A673 (cell line): ENCODE measurements around the gene SLC9A8. TPM values are rescaled to one million over a fixed set of nuclear protein-coding genes. Genes with fewer than 3 reads are reported as not detected.

Experiments used
- BruUV-seq: library from RNA; stranded (reverse); fragments of 400-500 nt; replicated peaks from 2 replicates; lab custom pipeline; 2021; lab: Mats Ljungman, UMichigan
- CTCF ChIA-PET: fragments of 300-600 bp; sonication (Branson Sonifier 250); formaldehyde crosslinking; loops from one replicate; lab custom pipeline; 2022; ENCODE audit warnings: antibody characterized with exemption; lab: Charles Lee
- POLR2A ChIA-PET: fragments of 300-600 bp; sonication (Branson Sonifier 250); formaldehyde crosslinking; loops from one replicate; lab custom pipeline; 2022; ENCODE audit warnings: antibody characterized with exemption; ENCODE audit not compliant: low non-redundant PET; lab: Charles Lee
- DNase-seq: peaks from one replicate; pipeline ENCODE4 v3.0.0-alpha.2; 2015; ENCODE audit warnings: low spot score
- H3K27ac ChIP-seq: fragments of 200-600 bp; sonication (generic); 2 replicates; pipeline ENCODE4 v1.5.1; 2016; ENCODE audit warnings: mixed run types, low read depth, mild to moderate bottlenecking, mixed read lengths, antibody characterized with exemption, low read length; ENCODE audit not compliant: poor library complexity, severe bottlenecking
- H3K27me3 ChIP-seq: fragments of 200-600 bp; sonication (generic); replicated peaks from 2 replicates; pipeline ENCODE4 v1.6.1; 2017; ENCODE audit warnings: mixed run types, low read depth, mild to moderate bottlenecking, mixed read lengths, antibody characterized with exemption, low read length; ENCODE audit not compliant: insufficient read depth, poor library complexity
- H3K36me3 ChIP-seq: fragments of 200-600 bp; sonication (generic); 2 replicates; pipeline ENCODE4 v1.6.1; 2016; ENCODE audit warnings: mixed run types, mild to moderate bottlenecking, mixed read lengths, antibody characterized with exemption, low read length; ENCODE audit not compliant: insufficient read depth, poor library complexity, severe bottlenecking
- H3K4me1 ChIP-seq: fragments of 200-600 bp; sonication (generic); 2 replicates; pipeline ENCODE4 v1.6.1; 2017; ENCODE audit warnings: mixed run types, mild to moderate bottlenecking, mixed read lengths, antibody characterized with exemption, low read length; ENCODE audit not compliant: insufficient read depth, poor library complexity, severe bottlenecking
- H3K4me3 ChIP-seq: fragments of 200-600 bp; sonication (generic); 2 replicates; pipeline ENCODE4 v1.5.1; 2016; ENCODE audit warnings: low read depth, mixed run types, mild to moderate bottlenecking, mixed read lengths, low read length; ENCODE audit not compliant: poor library complexity, severe bottlenecking
- H3K9me3 ChIP-seq: fragments of 200-600 bp; sonication (generic); 2 replicates; pipeline ENCODE4 v1.6.1; 2016; ENCODE audit warnings: mixed run types, low read depth, mild to moderate bottlenecking, mixed read lengths, antibody characterized with exemption, low read length; ENCODE audit not compliant: poor library complexity, severe bottlenecking
- EZH2 ChIP-seq: fragments of 200-600 bp; sonication (generic); IDR thresholded peaks from 2 replicates; pipeline ENCODE4 v1.6.1; 2017; ENCODE audit warnings: borderline replicate concordance, low read depth, mild to moderate bottlenecking, mixed read lengths, antibody characterized with exemption, low read length; ENCODE audit not compliant: poor library complexity, severe bottlenecking
- intact Hi-C: fragments of 100-400 bp; cut with micrococcal nuclease; formaldehyde crosslinking; loops from one replicate; pipeline ENCODE4 v1.10.0; 2022; ENCODE audit not compliant: unreplicated experiment
- total RNA-seq: library from RNA; stranded (reverse); gene quantifications from 2 replicates; pipeline ENCODE4 v1.2.3, GENCODE V29; 2021
- TF ChIP-seq, protein P1 (sequence below): fragments of 300-800, 200-600 bp; sonication (generic); conservative IDR thresholded peaks from 2 replicates; pipeline ENCODE4 v1.5.1; 2017; ENCODE audit warnings: low read depth, mild to moderate bottlenecking, antibody characterized with exemption, low read length, moderate library complexity, mixed read lengths

The SLC9A8 gene
- total RNA-seq, 1 experiment from 2014 or later, result 9.8 TPM

DNA sequence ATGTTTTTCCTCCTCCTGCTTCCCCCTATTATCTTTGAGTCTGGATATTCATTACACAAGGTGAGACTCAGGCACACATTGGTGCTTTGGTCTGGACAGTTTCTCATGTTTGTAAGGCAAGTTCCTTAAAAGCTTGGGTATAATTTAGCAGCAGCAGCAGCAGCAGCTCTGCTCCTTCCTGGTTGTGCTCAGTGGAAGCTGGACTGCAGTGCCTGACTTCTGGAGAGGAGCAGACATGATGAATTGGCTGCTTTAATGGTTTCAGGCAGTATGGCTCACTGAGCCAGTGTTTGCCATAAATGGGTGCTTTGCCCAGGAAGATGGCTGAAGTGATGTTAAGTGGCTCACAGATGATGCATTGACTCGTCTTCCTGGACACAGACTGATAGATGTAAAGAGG lies 32.4 kb downstream of the SLC9A8 start:
- CTCF ChIA-PET, result interaction anchor here (0.5 to 2.0 kb wide), 2 partner anchors 18 to 303 kb away, joined by 3 to 13 read pairs; no protein-coding TSS in a partner anchor
- no TSS peak for BruUV-seq
- DNase-seq, result no peak
- POLR2A ChIA-PET, result no interaction called here
- H3K36me3 ChIP-seq, result no peaks in the 10 kb centered on the region
- no peak overlapping the region for H3K27ac ChIP-seq
- no peaks in the 10 kb centered on the region for H3K27me3 ChIP-seq
- intact Hi-C loops, result loop anchor here (5.0 kb wide), 1 partner anchor 288 kb away; no protein-coding TSS in a partner anchor
- no peaks in the 10 kb centered on the region for H3K9me3 ChIP-seq
- H3K4me1 ChIP-seq, result peaks cover under 1% of the 10 kb centered on the region
- TF ChIP-seq EZH2, result no peak
- TF ChIP-seq, protein P1, sequence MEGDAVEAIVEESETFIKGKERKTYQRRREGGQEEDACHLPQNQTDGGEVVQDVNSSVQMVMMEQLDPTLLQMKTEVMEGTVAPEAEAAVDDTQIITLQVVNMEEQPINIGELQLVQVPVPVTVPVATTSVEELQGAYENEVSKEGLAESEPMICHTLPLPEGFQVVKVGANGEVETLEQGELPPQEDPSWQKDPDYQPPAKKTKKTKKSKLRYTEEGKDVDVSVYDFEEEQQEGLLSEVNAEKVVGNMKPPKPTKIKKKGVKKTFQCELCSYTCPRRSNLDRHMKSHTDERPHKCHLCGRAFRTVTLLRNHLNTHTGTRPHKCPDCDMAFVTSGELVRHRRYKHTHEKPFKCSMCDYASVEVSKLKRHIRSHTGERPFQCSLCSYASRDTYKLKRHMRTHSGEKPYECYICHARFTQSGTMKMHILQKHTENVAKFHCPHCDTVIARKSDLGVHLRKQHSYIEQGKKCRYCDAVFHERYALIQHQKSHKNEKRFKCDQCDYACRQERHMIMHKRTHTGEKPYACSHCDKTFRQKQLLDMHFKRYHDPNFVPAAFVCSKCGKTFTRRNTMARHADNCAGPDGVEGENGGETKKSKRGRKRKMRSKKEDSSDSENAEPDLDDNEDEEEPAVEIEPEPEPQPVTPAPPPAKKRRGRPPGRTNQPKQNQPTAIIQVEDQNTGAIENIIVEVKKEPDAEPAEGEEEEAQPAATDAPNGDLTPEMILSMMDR, result no peak
- no peak overlapping the region for H3K4me3 ChIP-seq

DNA sequence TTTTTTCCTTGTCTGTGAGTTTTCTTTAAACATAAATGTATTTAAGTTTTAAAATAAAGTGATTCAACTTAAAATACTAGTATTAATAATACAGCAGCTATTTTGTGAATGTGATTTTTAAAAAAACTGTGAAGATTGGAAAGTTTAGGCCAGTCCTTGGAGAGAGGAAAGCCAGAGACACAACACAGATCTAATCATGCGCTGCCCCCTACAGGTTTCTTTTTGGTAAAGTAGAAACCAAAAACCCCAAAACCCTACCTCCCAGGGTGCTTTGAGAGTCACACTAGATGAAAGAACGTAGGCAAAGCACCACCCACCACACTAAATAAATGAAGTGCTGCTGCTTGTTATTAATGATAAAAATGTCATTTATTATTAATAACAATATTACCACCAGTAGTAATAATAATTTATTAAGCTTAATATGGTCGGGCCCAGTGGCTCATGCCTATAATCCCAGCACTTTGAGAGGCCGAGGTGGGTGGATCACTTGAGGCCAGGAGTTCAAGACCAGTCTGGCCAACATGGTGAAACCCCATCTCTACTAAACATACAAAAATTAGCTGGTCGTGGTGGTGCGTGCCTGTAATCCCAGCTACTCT lies 33.7 kb downstream of the SLC9A8 start:
- no peak overlapping the region for H3K4me3 ChIP-seq
- CTCF ChIA-PET, result interaction anchor here (1.2 to 2.0 kb wide), 3 partner anchors 236 to 304 kb away, joined by 3 to 15 read pairs (median 13); no protein-coding TSS in a partner anchor
- TF ChIP-seq EZH2, result no peak
- TF ChIP-seq, protein P1, result peak; percentile 73
- peak; percentile 76 for DNase-seq
- BruUV-seq, result no TSS peak
- peaks cover 6% of the 10 kb centered on the region for H3K4me1 ChIP-seq
- H3K27me3 ChIP-seq, result no peaks in the 10 kb centered on the region
- H3K27ac ChIP-seq, result no peak overlapping the region
- H3K36me3 ChIP-seq, result no peaks in the 10 kb centered on the region
- no peaks in the 10 kb centered on the region for H3K9me3 ChIP-seq
- POLR2A ChIA-PET, result no interaction called here
- intact Hi-C loops, result loop anchor here (1.0 to 5.0 kb wide), 2 partner anchors 238 to 289 kb away; no protein-coding TSS in a partner anchor

DNA sequence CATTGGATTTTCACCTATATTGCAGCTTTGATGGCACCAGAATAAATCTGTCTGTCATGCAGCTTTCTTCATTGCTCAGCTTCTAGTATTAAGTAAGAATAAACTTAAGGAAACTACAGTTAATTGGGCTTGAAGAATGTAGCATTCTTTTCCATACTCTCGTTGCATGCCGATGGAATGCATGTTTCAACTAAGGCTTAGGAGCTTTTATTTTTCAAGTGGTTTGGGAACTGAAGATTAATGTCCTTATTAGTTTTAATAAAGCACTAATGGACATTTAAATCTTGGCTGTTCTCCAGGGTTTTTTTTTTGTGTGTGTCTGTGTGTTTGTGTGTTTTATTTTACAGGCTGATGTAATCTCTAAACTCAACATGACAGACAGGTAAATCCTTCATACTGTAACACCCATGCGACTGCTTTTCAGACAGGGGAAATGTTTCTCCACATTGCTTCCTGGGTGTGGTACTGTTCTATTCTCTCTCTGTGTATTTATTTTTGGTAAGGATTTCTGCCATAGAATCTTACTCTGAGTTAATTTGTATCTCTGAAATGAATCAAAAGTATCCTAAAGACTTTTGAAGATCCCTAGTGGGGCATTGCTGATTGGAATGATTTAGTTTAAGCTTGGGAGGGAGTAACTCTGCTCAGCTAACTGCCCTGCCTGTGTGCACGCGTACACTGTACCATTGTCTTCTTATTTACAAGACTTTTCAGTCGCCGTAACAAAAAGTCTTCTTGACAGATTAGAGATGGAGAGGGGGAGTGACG lies 38.0 kb downstream of the SLC9A8 start:
- Histone ChIP-seq H3K27ac (no peak overlapping the region), H3K4me3 (no peak overlapping the region), H3K9me3 (no peaks in the 10 kb centered on the region), H3K27me3 (no peaks in the 10 kb centered on the region), H3K36me3 (no peaks in the 10 kb centered on the region), H3K4me1 (peaks cover 6% of the 10 kb centered on the region)
- BruUV-seq, result no TSS peak
- intact Hi-C loops, result loop anchor here (10.0 kb wide), 1 partner anchor 506 kb away; no protein-coding TSS in a partner anchor
- no peak for DNase-seq
- POLR2A ChIA-PET, result no interaction called here
- CTCF ChIA-PET, result no interaction called here
- TF ChIP-seq, protein P1, result no peak
